ENCODE measurements around the gene SLC25A21. TPM values are rescaled to one million over a fixed set of nuclear protein-coding genes. Genes with fewer than 3 reads are reported as not detected.
"Not testable (repeated sequence)": the region's sequence is repeated elsewhere in the genome, so short reads cannot be mapped to it uniquely, and the experiment has no call there.

SLC25A21 gene
- polyA plus RNA-seq (ENCODE audit: insufficient read length in 4 of 4), result 1 to 10 TPM; 2.2 to 4.1 (median 2.4) TPM

- DNase-seq (ENCODE audit: low read depth in 4 of 4, low spot score in 3 of 4), result peak; percentile 66 to 77 (median 70)
These were observed at the start of gene SLC25A21 for GRCh38 chr14:37172024-37172869. Gene SLC25A21, minus strand, starts transcription at chr14:37172606.

- DNase-seq (ENCODE audit: low read depth in 4 of 4, low spot score in 3 of 4), result no peak
These were observed 48.7 kb upstream of the SLC25A21 start for GRCh38 chr14:37221073-37221472.

DNA sequence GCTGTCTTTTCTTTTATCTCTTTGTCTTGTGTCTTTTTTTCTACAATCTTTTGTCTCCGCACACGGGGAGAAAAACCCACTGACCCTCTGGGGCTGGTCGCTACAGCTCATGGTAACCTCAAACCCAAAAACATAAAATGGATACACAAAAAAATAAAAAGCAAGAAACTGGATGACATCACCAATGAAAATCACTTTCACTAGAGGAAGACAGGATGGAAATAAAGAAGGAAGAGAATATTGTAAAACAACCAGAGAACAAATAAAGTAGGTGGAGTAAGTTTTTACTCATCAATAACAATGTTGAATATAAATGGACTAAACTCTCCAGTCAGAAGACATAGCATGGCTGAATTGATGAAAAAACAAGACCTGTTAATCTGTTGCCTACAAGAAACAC is 42.9 kb upstream of the SLC25A21 start:
- no peak for DNase-seq (ENCODE audit: low read depth in 4 of 4, low spot score in 3 of 4)

GRCh38 chr14:37213016-37213415 is 40.6 kb upstream of the SLC25A21 start:
- no peak for DNase-seq (ENCODE audit: low read depth in 4 of 4, low spot score in 3 of 4)

DNA sequence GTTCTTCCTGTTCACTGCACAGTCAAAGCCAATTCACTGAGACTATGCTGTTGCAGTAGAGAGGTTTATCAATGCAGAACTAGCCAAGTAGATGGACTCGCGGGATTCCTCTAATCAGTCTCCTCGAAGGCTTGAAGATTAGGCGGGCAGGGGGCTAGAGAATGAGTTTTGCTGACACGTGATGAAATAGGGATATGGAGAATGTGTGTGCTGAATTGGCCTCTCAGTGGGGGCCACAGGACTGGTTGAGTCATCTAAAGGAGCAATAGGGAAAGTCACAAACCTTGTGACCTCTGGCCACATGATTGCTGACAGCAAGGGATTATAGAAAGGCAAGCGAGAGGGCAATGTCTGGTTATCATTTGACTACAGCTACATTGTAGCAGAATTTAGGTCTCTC is 38.0 kb upstream of the SLC25A21 start:
- DNase-seq (ENCODE audit: low read depth in 4 of 4, low spot score in 3 of 4), result no peak

GRCh38 chr14:37209617-37210016 is 37.2 kb upstream of the SLC25A21 start:
- not testable (repeated sequence) for DNase-seq (ENCODE audit: low read depth in 4 of 4, low spot score in 3 of 4)

DNA sequence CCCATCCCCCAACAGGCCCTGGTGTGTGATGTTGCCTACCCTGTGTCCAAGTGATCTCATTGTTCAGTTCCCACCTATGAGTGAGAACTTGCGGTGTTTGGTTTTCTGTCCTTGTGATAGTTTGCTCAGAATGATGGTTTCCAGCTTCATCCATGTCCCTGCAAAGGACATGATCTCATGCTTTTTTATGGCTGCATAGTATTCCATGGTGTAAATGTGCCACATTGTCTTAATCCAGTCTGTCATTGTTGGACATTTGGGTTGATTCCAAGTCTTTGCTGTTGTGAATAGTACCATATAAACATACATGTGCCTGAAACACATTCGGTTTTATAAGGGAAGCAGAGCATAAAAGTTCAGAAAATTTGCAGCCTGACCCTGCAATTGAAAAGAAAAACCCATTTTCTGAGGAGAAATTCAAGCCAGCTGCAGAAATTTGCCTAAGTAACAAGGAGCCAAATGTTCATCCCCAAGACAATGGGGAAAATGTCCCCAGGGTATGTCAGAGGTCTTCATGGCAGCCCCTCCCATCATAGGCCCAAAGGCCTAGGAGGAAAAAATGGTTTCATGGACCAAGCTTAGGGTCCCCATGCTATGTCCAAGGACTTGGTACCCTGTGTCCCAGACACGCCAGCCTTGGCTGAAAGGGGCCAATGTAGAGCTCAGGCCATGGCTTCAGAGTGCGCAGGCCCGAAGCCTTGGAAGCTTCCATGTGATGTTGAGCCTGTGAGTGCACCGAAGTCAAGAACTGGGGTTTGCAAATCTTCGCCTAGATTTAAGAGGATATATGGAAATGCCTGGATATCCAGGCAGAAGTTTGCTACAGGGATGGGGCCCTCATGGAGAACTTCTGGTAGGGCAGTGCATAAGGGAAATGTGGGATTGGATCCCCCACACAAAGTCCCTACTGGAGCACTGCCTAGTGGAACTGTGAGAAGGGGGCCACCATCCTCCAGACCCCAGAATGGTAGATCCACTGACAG is 33.5 kb upstream of the SLC25A21 start:
- not testable (repeated sequence) for DNase-seq (ENCODE audit: low read depth in 4 of 4, low spot score in 3 of 4)

GRCh38 chr14:37203423-37203822 is 31.0 kb upstream of the SLC25A21 start:
- no peak for DNase-seq (ENCODE audit: low read depth in 4 of 4, low spot score in 3 of 4)

DNA sequence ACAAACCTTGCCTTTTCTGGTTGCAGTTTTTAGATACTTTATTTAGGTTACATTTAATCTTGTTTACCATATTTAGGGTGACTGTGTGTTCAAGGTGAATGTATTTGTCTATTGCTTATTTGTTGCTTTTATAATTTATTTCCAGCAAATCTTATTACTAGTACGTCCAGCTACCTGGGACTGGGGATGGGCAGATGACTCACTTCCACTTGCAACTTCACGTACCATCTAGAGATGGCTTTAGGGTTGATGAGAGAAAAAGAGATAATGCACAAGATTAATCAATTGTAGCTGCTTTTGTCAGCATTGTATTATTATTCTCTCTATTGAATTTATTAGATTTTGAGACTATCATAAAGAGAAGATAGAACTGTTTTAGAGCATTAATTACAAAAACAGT is 30.4 kb upstream of the SLC25A21 start:
- no peak for DNase-seq (ENCODE audit: low read depth in 4 of 4, low spot score in 3 of 4)

DNA sequence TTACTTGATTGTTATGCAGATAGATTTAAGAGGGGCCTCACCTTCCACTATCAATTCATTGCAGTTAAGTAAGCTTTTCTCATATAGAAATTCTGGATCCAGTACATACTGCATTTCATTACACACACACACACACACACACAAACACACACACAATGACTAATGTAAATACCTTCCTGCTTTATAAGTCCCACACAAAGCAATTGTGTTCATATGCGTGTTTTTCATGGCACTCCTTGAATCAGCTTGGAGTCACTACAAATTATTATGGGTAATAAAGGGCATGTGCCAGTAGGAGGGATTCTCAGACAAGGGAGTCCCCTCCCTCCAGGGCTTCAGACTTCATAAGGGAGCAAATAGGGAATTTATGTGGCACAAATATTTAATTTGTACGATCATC is 29.9 kb upstream of the SLC25A21 start:
- DNase-seq (ENCODE audit: low read depth in 4 of 4, low spot score in 3 of 4), result no peak

DNA sequence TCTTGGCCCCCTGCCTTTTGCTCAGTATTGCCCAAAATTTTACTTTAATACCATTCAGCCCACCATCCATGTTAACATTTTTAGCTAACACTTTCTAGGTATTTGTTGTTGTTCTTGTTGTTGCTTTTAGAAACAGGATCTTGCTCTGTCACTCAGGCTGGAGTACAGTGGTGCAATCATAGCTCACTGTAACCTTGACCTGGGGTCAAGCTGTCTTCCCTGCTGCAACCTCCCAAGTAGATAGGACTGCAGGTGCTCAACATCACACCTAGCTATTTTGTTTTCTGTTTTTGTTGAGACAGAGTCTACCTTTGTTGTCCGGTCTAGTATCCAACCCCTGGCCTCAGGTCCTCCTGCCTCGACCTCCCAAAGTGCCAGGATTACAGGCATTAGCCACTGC is 29.3 kb upstream of the SLC25A21 start:
- DNase-seq (ENCODE audit: low read depth in 4 of 4, low spot score in 3 of 4), result no peak

DNA sequence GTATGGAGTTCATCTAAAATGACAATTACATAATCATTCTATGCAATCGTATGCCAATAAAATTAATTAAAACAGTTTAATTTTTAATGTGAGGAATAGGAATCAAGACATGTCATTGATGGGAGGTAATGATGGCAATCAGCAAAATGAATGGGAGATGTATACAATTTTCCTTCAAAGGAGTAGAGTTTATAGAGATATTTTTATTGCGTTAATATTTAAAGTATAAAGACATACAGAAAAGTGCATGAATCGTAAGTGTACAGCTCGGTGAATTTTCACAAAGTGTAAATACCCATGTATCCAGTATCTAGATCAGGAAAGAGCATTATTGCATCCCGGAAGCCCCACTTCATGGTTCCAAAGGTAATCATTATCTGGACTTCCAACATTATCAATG is 26.5 kb upstream of the SLC25A21 start:
- no peak for DNase-seq (ENCODE audit: low read depth in 4 of 4, low spot score in 3 of 4)

GRCh38 chr14:37198273-37198598 is 25.8 kb upstream of the SLC25A21 start:
- DNase-seq (ENCODE audit: low read depth in 4 of 4, low spot score in 3 of 4), result peak in 2 of 4 donors; percentile 10 to 21

DNA sequence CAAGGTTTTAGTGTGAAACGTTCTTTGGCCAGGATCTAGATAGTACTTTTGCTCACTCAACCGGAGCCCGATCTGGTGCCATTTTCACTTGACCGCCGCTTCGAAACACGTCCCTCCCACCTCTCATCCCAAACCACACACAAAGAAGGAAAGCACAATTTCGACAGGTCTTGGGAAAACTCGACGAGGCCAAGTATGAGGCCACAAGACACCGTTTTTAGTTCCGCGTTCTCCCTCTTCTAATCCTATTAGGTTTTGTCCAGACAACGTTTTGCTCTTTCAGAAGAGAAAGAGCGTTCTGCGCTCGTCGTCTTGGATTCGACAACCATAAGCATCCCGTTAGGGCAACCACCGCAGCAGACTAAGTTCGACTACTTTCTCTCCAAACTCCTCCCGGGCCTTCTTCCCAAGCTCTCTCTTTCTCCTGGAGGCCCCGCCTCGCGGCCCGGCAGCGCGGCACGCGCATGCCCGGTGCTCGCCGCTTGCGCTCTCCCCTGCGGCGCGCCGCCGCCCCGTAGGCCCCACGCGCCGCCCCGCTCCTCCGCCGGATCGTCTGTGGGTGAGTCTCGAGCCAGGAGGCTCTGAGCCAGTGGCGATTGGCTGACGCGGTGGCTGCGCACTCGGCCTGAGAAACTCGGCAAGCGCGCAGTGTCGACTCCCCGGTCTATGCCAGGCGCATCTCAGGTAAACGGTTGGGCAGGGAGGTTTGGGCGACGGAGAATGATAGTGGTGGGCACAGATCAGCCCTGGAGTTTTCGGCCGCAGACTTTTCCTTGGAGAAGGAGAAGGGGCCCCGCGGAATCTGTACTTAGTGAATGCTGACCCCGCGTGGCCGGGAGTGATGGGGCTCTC is 25.2 kb upstream of the SLC25A21 start, which contains the start of gene MIPOL1:
MIPOL1 (plus strand) TSS at position 517 of the 852 bp plus-strand sequence. CDS start 49,952 bp downstream, outside the sequence.
- DNase-seq (ENCODE audit: low read depth in 4 of 4, low spot score in 3 of 4), result peak; percentile 71 to 77 (median 74)

DNA sequence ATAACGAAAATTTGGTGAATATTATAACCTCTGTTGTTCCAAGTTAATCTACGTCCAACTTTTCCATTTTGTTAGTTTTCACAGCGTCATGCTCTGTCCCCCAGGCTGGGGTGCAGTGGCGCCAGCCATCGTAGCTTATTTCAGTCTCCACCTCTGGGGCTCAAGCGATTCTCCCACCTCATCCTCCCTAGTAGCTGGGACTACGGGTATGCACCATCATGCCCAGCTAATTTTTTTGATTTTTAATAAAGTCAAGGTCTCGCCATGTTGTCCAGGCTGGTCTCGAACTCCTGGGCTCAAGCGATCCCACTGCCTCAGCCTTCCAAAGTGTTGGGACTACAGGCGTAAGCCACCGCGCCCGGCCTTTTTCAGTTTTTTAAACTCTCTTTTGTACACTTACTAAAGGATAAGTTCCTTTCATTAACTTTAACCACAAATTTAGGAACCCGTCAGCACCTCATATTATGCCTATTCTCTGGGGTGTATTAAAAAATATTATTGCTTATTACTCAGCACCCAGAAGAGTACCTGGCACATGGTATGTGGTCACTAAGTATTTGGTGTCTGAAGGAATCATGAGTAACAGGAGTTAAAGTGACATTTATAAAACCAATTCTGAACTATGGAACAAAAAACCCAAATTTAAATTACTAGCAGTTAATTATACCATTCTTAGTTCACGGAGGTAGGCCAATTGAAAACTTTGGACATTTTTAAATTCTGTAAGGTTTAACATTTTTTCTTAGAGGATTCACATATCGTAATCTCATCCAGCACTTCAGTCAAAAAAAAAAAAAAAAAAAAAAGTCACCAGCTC is 24.4 kb upstream of the SLC25A21 start:
- no peak for DNase-seq (ENCODE audit: low read depth in 4 of 4, low spot score in 3 of 4)

- no peak for DNase-seq (ENCODE audit: low read depth in 4 of 4, low spot score in 3 of 4)
These were observed 22.9 kb upstream of the SLC25A21 start for GRCh38 chr14:37195327-37195726.

DNA sequence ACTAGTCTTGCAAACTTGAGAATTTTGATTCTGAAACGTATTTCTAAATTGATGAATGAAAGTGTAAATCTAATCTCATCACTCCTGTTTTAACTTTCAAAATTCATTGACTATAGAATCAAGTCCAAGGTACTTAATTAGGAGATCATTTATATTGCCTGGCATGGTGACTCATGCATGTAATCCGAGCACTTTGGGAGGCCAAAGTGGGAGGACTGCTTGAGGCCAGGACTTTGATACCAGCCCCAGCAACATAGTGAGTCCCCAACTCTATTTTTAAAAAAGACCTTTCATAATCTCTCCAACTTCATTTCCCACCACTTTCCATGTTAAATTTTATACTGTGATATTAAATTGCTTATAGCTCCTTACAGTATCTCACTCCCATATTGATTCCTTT is 22.3 kb upstream of the SLC25A21 start:
- no peak for DNase-seq (ENCODE audit: low read depth in 4 of 4, low spot score in 3 of 4)

DNA sequence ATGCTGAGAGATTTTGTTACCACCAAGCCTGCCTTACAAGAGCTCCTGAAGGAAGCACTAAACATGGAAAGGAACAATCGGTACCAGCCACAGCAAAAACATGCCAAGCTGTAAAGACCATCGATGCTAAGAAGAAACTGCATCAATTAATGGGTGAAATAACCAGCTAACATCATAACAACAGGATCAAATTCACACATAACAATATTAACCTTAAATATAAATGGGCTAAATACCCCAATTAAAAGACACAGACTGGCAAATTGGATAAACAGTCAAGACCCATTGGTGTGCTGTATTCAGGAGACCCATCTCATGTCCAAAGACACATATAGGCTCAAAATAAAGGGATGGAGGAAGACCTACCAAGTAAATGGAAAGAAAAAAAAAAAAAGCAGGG is 17.3 kb upstream of the SLC25A21 start:
- DNase-seq (ENCODE audit: low read depth in 4 of 4, low spot score in 3 of 4), result not testable (repeated sequence)

DNA sequence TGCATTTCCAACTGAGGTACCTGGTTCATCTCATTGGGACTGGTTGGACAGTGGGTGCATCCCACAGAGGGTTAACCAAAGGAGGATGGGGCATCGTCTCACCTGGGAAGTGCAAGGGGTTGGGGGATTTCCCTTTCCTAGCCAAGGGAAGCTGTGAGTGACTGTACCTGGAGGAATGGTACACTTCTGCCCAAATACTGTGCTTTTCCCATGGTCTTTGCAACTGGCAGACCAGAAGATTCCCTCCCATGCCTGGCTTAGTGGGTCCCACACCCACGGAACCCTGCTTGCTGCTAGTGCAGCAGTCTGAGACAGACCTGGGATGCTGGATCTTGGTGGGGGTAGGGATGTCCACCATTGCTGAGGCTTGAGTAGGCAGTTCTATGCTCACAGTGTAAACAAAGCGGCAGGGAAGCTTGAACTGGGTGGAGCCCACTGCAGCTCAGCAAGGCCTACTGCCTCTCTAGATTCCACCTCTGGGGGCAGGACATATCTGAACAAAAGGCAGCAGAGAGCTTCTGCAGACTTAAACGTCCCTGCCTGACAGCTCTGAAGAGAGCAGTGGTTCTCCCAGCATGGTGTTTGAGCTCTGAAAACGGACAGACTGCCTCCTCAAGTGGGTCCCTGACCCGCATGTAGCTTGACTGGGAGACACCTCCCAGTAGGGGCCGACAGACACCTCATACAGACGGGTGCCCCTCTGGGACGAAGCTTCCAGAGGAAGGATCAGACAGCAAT is 15.6 kb upstream of the SLC25A21 start:
- not testable (repeated sequence) for DNase-seq (ENCODE audit: low read depth in 4 of 4, low spot score in 3 of 4)

Data from left renal pelvis (tissue), 4 donors.